Measurements from ENCODE around the gene HSPG2. TPM values are rescaled to one million over a fixed set of nuclear protein-coding genes. Genes with fewer than 3 reads are reported as not detected.

Gene HSPG2
- total and polyA plus RNA-seq, 11 donors = 164 to 608 (median 304) TPM

DNA sequence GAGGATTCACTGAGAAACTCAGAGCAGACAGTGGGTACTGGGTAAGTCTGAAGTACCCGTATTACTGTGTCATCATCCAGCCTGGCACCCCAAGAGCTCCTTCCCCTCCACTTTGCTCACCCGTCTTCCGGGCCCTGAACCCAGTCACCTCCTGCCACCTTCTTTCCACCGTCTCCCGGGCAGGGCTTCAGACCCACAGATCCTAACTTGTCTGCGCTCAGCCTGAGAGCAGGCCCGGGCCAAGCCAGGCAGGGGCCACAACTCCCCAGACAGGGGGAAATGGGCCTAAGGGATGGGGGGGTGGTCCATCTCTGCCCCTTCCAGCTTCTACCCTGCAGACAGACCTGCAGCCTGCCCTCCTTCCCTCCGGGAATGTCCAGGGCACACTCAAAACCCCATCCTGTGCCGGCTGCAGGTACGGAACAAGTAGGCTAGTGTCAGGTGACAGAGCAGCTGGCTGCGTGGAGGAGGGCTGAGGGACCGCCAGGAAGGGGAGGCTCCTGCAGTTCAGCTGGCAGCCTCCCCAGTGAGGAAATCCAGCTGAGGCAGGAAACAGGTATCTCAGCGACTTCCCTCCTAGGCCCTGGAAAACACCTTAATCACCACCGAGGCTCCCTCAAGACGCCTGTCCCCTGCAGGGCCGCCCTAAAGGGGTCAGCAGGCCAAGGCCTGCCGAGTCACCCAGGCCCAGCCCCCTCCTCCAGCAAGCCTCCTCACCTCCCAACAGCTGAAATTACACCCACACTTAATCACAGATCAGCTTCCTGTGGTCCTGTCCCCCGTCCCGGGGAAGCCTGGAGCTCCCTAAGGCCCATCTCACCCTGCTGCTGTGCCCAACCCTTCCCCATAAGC lies 3.5 kb downstream of the HSPG2 start:
- H3K4me1 ChIP-seq = peaks cover 21 to 91% (median 66%) of the 10 kb centered on the region in 12 donors
- ATAC-seq (peak; percentile 1 to 61 (median 25)), DNase-seq (peak in 4 of 5 donors; percentile 79 to 85 (median 82))
- no peaks in the 10 kb centered on the region for H3K9me3 ChIP-seq
- peak overlapping the region in 11 of 12 donors; percentile 71 to 98 (median 89) for H3K4me3 ChIP-seq
- TF ChIP-seq, protein P1, sequence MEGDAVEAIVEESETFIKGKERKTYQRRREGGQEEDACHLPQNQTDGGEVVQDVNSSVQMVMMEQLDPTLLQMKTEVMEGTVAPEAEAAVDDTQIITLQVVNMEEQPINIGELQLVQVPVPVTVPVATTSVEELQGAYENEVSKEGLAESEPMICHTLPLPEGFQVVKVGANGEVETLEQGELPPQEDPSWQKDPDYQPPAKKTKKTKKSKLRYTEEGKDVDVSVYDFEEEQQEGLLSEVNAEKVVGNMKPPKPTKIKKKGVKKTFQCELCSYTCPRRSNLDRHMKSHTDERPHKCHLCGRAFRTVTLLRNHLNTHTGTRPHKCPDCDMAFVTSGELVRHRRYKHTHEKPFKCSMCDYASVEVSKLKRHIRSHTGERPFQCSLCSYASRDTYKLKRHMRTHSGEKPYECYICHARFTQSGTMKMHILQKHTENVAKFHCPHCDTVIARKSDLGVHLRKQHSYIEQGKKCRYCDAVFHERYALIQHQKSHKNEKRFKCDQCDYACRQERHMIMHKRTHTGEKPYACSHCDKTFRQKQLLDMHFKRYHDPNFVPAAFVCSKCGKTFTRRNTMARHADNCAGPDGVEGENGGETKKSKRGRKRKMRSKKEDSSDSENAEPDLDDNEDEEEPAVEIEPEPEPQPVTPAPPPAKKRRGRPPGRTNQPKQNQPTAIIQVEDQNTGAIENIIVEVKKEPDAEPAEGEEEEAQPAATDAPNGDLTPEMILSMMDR (IDR thresholded peaks at IDR 0.05) = no peak
- no peak for TF ChIP-seq POLR2A (IDR thresholded peaks at IDR 0.05)
- no peaks in the 10 kb centered on the region for H3K27me3 ChIP-seq
- peak overlapping the region; percentile 87 to 98 (median 92) for H3K27ac ChIP-seq
- peaks cover 0 to 20% (median 0%) of the 10 kb centered on the region in 9 donors for H3K36me3 ChIP-seq
- 23 to 29% (median 26%) methylated on average over 12 to 19 of the region's 19 CpGs for WGBS, 4 donors
- intact Hi-C loops (cut with DNase I) = loop anchor here in 1 of 10 donors (2.0 kb wide), 1 partner anchor 23 kb away; no protein-coding TSS in a partner anchor

DNA sequence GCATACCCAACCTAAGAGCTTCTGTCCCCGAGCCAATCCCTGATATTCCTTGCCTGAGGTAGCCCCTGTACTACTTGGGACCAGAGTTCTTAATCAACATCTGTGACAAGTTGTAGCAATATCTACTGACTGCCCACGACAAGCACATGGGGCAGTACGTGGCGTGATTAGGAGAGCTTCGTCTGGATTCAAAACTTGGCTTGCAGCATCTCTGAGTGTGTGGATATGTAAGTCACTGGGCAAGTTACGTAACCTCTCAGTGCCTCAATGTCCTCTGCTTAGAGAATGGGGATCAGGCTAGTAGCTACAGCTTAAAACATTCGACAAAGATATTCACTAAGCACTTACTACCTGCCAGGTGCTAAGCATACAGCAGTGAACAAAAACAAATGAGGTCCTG lies 5.0 kb downstream of the HSPG2 start:
- Histone ChIP-seq H3K27me3 (no peaks in the 10 kb centered on the region), H3K36me3 (peaks cover 0 to 20% (median 0%) of the 10 kb centered on the region in 9 donors), H3K27ac (peak overlapping the region; percentile 87 to 98 (median 92)), H3K4me1 (peaks cover 20 to 95% (median 68%) of the 10 kb centered on the region in 12 donors), H3K9me3 (no peaks in the 10 kb centered on the region), H3K4me3 (peak overlapping the region in 9 of 12 donors; percentile 24 to 93 (median 88))
- ATAC-seq (peak in 3 of 4 donors; percentile 20 to 42 (median 29)), DNase-seq (peak in 1 of 5 donors; percentile 69)
- TF ChIP-seq, protein P1 (IDR thresholded peaks at IDR 0.05) = no peak
- TF ChIP-seq POLR2A (IDR thresholded peaks at IDR 0.05) = peak in 1 of 2 donors; percentile 17
- intact Hi-C loops (cut with DNase I) = loop anchor here in 1 of 10 donors (2.0 kb wide), 1 partner anchor 21 kb away; no protein-coding TSS in a partner anchor
- WGBS, 4 donors = 12 to 29% (median 19%) methylated on average over 7 of the region's 7 CpGs

DNA sequence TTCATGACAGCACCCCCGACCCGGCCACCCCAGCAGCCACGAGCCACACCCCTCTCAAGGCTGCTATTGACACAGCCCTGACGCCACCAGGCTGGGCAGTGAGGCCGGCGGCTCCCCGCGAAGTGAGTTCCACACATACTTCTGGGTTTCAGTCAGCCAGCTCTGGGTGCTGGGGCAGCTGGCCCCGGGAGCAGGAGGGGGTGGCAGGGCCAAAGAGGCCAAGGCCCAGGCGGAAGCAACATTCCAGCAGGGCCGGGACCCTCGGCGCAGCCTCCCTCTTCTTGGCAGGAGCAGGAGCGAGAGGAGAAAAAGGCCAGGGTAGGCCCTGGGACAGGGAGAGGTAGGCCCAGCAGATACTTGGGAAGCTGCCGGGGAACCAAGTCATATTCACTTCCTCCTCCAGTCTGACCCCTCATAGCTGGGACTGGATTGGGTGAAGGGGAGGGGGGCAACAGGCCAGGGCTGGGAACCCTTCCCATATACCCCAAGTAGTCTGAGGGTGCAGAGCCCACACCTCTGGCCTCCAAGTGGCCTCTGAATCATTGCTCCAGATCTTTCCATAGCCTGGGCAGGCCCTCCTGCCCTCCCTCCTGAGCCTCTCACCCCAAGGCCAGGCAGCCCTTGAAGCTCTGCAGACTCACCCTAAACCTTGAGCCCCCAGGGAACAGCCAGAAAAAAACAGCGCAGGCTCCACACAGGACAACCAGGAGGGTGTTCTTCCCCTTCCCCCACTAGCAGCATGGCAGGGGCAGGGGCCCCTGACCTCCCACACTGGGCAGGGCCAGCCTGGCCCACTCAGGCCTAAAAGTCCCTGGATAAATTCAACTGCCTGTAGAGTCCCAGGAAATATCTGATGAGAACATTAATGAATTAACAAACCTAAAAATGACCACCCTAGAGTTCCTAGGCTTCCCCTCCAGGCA lies 5.7 kb downstream of the HSPG2 start:
- ATAC-seq = peak; percentile 29 to 60 (median 57)
- Histone ChIP-seq H3K27me3 (no peaks in the 10 kb centered on the region), H3K4me3 (peak overlapping the region in 9 of 12 donors; percentile 4 to 93 (median 88)), H3K27ac (peak overlapping the region; percentile 87 to 98 (median 92)), H3K36me3 (peaks cover 0 to 20% (median 0%) of the 10 kb centered on the region in 9 donors), H3K4me1 (peaks cover 27 to 100% (median 75%) of the 10 kb centered on the region in 12 donors), H3K9me3 (no peaks in the 10 kb centered on the region)
- WGBS, 4 donors = 9 to 20% (median 18%) methylated on average over 7 to 16 of the region's 16 CpGs
- intact Hi-C loops (cut with DNase I) = loop anchor here in 2 of 10 donors (2.0 kb wide), 2 partner anchors 19 to 21 kb away; no protein-coding TSS in a partner anchor
- DNase-seq = peak; percentile 71 to 89 (median 83)
- peak in 1 of 2 donors; percentile 44 for TF ChIP-seq POLR2A (IDR thresholded peaks at IDR 0.05)
- TF ChIP-seq, protein P1 (IDR thresholded peaks at IDR 0.05) = no peak
